ENCODE measurements around the gene NF1.
"Not testable (repeated sequence)": the region's sequence is repeated elsewhere in the genome, so short reads cannot be mapped to it uniquely, and the experiment has no call there.

NF1 gene

GRCh38 chr17:31094600-31095235 lies at the start of gene NF1:
TSS of gene NF1 (plus strand) at chr17:31094977. CDS start at chr17:31095310, 333 bp downstream.
- H3K9ac ChIP-seq: peak within 1 kb of the TSS; percentile 83
- no peaks in the 10 kb centered on the region for H3K9me3 ChIP-seq
- TF ChIP-seq Cebpa-rat (IDR thresholded peaks at IDR 0.05): no peak
- no peaks in the 10 kb centered on the region for H3K36me3 ChIP-seq
- H3K4me1 ChIP-seq: peaks cover 11% of the 10 kb centered on the region
- peak within 1 kb of the TSS; percentile 86 for H3K27ac ChIP-seq
- H4K20me1 ChIP-seq: peaks cover 18% of the 10 kb centered on the region; the same call in 1 of the 2 replicates
- peak within 1 kb of the TSS; percentile 85 for H3K4me3 ChIP-seq
- no peaks in the 10 kb centered on the region for H3K27me3 ChIP-seq
- H3K4me2 ChIP-seq: peak within 1 kb of the TSS; percentile 91

- not testable (repeated sequence) for H4K20me1 ChIP-seq, H3K36me3 ChIP-seq, H3K9me3 ChIP-seq, H3K9ac ChIP-seq, H3K4me1 ChIP-seq, H3K27me3 ChIP-seq, H3K4me2 ChIP-seq, H3K4me3 ChIP-seq, H3K27ac ChIP-seq
These were observed 47.8 kb upstream of the NF1 start for GRCh38 chr17:31046856-31047425.

- Histone ChIP-seq H3K36me3 (no peaks in the 10 kb centered on the region), H3K4me3 (no peak overlapping the region), H3K9me3 (no peaks in the 10 kb centered on the region), H3K9ac (no peak overlapping the region), H3K27ac (no peak overlapping the region), H3K4me1 (no peaks in the 10 kb centered on the region), H3K27me3 (no peaks in the 10 kb centered on the region), H4K20me1 (no peaks in the 10 kb centered on the region), H3K4me2 (no peak overlapping the region)
- TF ChIP-seq Cebpa-rat (IDR thresholded peaks at IDR 0.05): no peak
These were observed 46.6 kb upstream of the NF1 start for GRCh38 chr17:31048142-31048541.

- Histone ChIP-seq H4K20me1 (no peaks in the 10 kb centered on the region), H3K9me3 (no peaks in the 10 kb centered on the region), H3K9ac (no peak overlapping the region), H3K36me3 (no peaks in the 10 kb centered on the region), H3K4me1 (no peaks in the 10 kb centered on the region), H3K27ac (no peak overlapping the region), H3K27me3 (no peaks in the 10 kb centered on the region), H3K4me2 (no peak overlapping the region), H3K4me3 (no peak overlapping the region)
- no peak for TF ChIP-seq Cebpa-rat (IDR thresholded peaks at IDR 0.05)
These were observed 46.0 kb upstream of the NF1 start for GRCh38 chr17:31048780-31049179.

GRCh38 chr17:31050948-31051347 lies 43.8 kb upstream of the NF1 start:
- no peak overlapping the region for H3K4me3 ChIP-seq
- no peaks in the 10 kb centered on the region for H3K36me3 ChIP-seq
- no peaks in the 10 kb centered on the region for H3K4me1 ChIP-seq
- H3K27ac ChIP-seq: no peak overlapping the region
- H4K20me1 ChIP-seq: no peaks in the 10 kb centered on the region
- no peak overlapping the region for H3K9ac ChIP-seq
- H3K4me2 ChIP-seq: no peak overlapping the region
- no peak for TF ChIP-seq Cebpa-rat (IDR thresholded peaks at IDR 0.05)
- H3K9me3 ChIP-seq: no peaks in the 10 kb centered on the region
- no peaks in the 10 kb centered on the region for H3K27me3 ChIP-seq

GRCh38 chr17:31051506-31051905 lies 43.3 kb upstream of the NF1 start:
- no peaks in the 10 kb centered on the region for H3K27me3 ChIP-seq
- H3K4me2 ChIP-seq: no peak overlapping the region
- H3K9me3 ChIP-seq: no peaks in the 10 kb centered on the region
- H4K20me1 ChIP-seq: no peaks in the 10 kb centered on the region
- H3K9ac ChIP-seq: no peak overlapping the region
- no peak overlapping the region for H3K27ac ChIP-seq
- H3K4me3 ChIP-seq: no peak overlapping the region
- H3K36me3 ChIP-seq: no peaks in the 10 kb centered on the region
- no peak for TF ChIP-seq Cebpa-rat (IDR thresholded peaks at IDR 0.05)
- H3K4me1 ChIP-seq: no peaks in the 10 kb centered on the region

- no peak overlapping the region for H3K4me3 ChIP-seq
- H3K4me1 ChIP-seq: no peaks in the 10 kb centered on the region
- TF ChIP-seq Cebpa-rat (IDR thresholded peaks at IDR 0.05): no peak
- H3K4me2 ChIP-seq: no peak overlapping the region
- H3K27me3 ChIP-seq: no peaks in the 10 kb centered on the region
- no peak overlapping the region for H3K27ac ChIP-seq
- no peaks in the 10 kb centered on the region for H3K36me3 ChIP-seq
- no peaks in the 10 kb centered on the region for H4K20me1 ChIP-seq
- no peak overlapping the region for H3K9ac ChIP-seq
- H3K9me3 ChIP-seq: no peaks in the 10 kb centered on the region
These were observed 42.4 kb upstream of the NF1 start for GRCh38 chr17:31052187-31052889.

GRCh38 chr17:31053071-31053470 lies 41.7 kb upstream of the NF1 start:
- Histone ChIP-seq H3K4me1 (no peaks in the 10 kb centered on the region), H3K9ac (no peak overlapping the region), H3K4me2 (no peak overlapping the region), H3K9me3 (no peaks in the 10 kb centered on the region), H3K36me3 (no peaks in the 10 kb centered on the region), H3K27ac (no peak overlapping the region), H4K20me1 (no peaks in the 10 kb centered on the region), H3K27me3 (no peaks in the 10 kb centered on the region), H3K4me3 (no peak overlapping the region)
- TF ChIP-seq Cebpa-rat (IDR thresholded peaks at IDR 0.05): no peak

- Histone ChIP-seq H4K20me1 (no peaks in the 10 kb centered on the region), H3K9me3 (no peaks in the 10 kb centered on the region), H3K4me1 (no peaks in the 10 kb centered on the region), H3K4me3 (no peak overlapping the region), H3K27me3 (no peaks in the 10 kb centered on the region), H3K36me3 (no peaks in the 10 kb centered on the region), H3K4me2 (no peak overlapping the region), H3K9ac (no peak overlapping the region), H3K27ac (no peak overlapping the region)
- TF ChIP-seq Cebpa-rat (IDR thresholded peaks at IDR 0.05): no peak
These were observed 40.0 kb upstream of the NF1 start for GRCh38 chr17:31054761-31055160.

GRCh38 chr17:31058976-31059375 lies 35.8 kb upstream of the NF1 start:
- TF ChIP-seq Cebpa-rat (IDR thresholded peaks at IDR 0.05): no peak
- no peaks in the 10 kb centered on the region for H3K27me3 ChIP-seq
- no peaks in the 10 kb centered on the region for H4K20me1 ChIP-seq
- H3K9me3 ChIP-seq: no peaks in the 10 kb centered on the region
- no peaks in the 10 kb centered on the region for H3K36me3 ChIP-seq
- no peak overlapping the region for H3K4me2 ChIP-seq
- peaks cover 5% of the 10 kb centered on the region; the same call in 1 of the 2 replicates for H3K4me1 ChIP-seq
- H3K9ac ChIP-seq: no peak overlapping the region
- no peak overlapping the region for H3K27ac ChIP-seq
- H3K4me3 ChIP-seq: no peak overlapping the region

All from BLaER1 (cell line).